GM21515 (cell line): Measurements from ENCODE around the gene RAB11FIP4.

Source experiments
- ATAC-seq: cut with Tn5 transposase; IDR thresholded peaks from one replicate; pipeline ENCODE4 v1.9.1; 2021; ENCODE audit not compliant: unreplicated experiment

The RAB11FIP4 gene

DNA sequence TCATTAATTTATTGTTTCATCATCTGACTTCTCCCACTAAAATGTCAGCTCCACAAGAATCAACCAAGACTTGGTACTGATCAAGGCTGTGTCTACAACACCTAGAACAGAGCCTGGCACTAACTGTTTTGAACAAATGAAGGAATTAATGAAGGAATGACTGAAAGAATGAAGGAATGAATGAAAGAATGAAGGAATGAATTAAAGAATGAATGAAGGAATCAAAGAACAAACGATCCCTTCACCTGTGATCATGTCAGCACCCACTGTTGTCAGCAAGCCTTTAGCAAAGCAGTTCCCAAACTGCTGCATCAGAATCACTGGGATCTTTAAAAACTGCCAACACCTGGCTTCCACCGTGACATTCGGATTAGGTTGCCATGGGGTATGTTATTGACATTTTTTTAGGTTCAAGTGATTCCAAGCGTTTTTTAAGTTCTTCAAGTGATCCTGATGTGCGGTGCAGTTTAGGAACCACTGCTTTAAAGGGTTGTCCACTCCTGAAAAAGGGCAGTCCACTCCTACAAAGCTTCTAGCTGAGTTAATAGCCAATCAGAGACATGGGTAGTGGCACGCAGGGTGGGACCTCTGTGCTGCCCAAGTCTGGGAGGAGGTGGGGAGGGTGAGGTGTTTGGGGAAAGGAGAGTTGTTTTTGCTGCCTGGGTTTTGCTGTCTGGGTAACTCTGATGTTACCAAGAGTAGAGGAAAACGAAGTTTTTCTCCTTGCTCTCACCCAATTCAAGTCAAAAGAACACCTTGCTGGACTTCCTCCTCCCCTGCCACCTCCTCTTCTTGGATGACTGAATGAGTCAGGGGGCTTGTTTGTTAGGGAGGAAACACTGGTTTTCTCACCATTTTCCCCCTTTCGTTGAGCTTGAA, 89.7 kb downstream of the RAB11FIP4 start:
- no peak for ATAC-seq

- no peak for ATAC-seq
These were observed 90.3 kb downstream of the RAB11FIP4 start for GRCh38 chr17:31481783-31482081.

- ATAC-seq, result no peak
These were observed 93.3 kb downstream of the RAB11FIP4 start for GRCh38 chr17:31484821-31485220.

DNA sequence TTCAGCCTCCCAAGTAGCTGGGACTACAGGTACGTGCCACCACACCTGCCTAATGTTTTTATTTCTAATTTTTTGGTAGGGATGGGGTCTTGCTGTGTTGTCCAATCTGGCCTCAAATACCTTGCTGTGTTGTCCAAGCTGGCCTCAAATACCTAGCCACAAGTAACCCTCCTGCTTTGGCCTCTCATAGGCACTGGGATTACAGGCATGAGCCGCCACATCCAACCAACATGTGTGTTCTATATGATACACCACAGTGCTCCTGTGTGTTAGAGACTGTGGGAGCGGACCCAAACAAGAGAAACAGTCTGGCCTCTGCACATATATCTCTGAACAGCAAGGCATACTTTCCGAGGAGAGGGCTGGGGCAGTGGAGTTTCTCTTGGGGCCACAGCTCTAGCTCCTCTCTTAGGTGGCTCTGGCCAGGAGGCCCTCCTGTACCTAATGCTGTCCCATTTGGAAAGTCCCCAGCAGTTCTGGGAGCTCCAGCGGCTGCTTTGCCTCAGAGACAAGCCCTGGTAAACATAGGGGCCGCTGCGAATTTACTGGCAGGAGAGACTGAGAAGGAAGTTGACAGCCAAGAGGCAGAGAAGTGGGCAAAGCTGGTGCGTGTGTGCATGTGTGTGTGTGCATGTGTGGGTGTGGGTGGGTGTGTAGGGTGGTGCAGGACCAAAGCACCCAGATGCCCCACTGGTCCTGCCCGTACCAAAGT, 95.0 kb downstream of the RAB11FIP4 start:
- ATAC-seq, result no peak

GRCh38 chr17:31487063-31487647, 95.7 kb downstream of the RAB11FIP4 start:
- no peak for ATAC-seq

GRCh38 chr17:31487648-31488263, 96.3 kb downstream of the RAB11FIP4 start:
- peak; percentile 71 for ATAC-seq

- ATAC-seq, result peak; percentile 23
These were observed 96.9 kb downstream of the RAB11FIP4 start for GRCh38 chr17:31488264-31488981.

- no peak for ATAC-seq
These were observed 97.5 kb downstream of the RAB11FIP4 start for GRCh38 chr17:31488982-31489294.

DNA sequence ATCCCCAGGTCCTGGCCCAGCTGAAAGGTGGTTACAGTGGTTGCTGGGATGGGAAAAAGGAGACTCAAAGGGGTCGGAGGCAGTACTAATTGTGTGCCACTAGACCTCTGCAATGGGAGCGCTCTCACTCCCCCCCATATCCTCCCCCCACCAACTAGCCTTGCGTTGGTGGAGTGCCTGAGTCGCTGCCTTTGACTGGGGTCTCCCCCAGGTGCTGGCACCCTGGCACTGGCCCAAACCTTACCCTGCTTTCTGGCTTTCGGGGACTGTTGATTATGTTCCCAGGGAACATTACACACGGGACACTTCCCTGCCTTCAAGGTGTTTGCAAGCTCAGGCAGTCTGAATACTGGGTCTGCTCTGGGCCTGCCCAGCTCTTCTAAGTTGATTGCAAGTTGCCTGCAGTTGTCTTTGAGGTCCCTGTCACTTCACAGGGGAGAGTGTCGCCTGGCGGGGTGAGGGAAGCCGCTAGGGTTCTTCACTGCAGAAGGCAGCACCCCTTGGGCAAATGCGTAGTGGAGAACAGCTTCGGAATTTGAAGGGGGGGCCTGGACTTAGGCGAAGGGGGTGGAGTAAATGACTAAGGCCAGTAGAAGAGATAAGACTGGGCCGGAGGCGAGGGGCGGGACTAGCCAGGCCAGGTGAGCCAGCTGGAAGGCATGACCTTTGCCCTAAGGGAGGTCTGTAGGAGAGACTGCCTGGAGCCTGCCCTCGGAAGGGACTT, 98.0 kb downstream of the RAB11FIP4 start:
- ATAC-seq, result no peak

- no peak for ATAC-seq
These were observed 98.7 kb downstream of the RAB11FIP4 start for GRCh38 chr17:31490019-31490650.

DNA sequence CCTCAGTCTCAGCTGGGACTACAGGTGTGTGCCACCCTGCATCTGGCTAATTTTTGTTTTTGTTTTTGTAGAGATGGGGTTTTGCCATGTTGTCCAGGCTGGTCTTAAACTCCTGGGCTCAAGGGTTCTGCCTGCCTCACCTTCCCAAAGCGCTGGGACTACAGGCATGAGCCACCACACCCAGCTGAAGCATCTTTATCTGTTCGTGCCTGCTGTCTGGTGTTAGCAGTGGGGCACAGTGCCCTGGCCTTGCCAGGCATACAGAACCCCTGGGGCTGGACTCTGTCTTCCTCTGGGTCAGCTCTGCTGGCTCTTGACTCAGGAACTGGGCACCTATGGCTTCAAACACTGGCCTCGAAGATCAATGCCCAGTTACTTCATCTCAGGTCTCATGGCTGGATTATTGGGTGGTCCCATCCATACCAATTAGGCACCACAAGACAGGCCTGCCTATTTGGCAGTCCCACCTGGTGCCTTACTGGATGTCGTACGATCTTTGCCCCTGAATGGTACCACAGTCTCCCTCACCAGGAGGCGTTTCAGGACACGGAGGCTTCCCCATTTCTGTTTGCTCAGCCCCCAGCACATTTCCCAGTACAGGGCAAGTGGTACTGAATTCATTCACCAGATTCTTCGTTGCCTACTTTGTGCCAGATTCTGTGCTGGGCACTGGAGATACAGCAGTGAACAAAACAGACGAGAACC, 99.3 kb downstream of the RAB11FIP4 start:
- ATAC-seq, result no peak

DNA sequence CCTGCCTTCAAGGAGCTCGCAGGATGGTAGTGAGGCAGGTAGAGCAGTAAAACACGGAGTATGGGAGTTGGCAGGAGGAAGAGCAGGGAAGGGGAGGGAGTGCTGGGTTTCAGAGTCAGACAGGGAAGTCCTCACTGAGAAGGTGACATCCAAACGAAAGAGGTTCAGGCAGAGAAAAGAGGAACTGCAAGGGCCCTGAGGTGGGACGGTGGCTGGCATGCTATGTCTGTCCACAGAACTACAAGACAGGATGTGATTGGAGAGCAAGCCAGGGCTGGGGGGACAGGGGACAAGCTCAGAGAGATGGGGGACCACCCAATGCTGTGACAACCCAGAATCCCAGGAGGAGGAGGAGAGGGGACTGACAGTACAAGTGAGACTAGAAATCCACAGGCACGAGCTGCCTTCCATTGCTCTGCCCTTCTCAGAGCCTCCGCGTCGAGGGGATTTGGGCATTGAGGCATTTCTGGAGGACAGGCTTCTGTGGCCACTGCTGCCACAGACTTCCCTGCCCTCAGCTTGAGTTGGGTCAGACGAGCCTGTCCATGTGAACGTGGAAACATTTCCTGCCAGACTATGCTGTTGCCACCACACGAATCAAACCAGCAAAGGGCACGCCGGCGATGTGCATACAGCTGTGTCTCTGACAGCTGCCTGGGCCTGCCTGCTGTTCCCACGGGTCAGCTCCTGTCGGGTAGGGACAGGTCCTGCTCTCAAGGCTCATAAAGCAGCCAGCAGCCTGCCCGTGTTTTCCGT, 100.1 kb downstream of the RAB11FIP4 start:
- peak; percentile 26 for ATAC-seq

- no peak for ATAC-seq
These were observed 100.7 kb downstream of the RAB11FIP4 start for GRCh38 chr17:31492206-31492605.

DNA sequence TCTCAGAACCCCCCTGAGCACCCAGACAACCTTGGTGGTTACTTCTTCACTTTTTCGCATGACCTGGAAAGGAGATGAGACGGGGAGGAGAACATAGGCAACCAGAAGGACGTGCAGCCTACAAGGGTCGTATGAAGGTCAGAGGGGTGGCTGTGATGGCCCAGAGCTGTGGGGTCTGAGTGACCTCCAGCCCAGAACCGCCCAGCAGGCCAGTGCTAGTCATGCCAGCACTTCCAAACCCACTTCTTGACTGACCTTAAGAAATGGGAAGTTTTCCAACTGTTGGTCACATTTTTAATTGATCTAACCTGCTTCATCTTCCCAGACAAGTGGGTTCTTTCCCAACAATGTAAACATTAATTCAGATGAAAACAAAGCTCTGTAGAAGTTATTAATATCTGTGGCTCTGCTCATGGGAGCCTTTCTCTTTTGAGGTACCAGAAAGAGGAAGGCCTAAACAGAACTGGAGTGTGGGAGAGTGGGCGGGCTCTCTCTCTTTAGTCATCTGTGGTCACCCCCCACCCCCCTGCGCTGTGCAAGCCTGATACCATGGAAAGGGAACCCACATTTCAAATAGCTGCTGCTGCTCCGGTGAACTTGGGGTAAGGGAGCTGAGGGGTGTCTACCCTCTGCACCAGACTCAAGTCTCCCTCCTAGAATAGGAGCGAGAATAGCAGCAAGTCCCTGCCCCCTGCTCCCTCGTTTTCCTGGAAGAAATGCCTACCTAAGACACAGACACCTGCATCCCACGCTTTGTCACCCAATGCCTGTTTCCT, 101.6 kb downstream of the RAB11FIP4 start:
- ATAC-seq, result peak; percentile 38

DNA sequence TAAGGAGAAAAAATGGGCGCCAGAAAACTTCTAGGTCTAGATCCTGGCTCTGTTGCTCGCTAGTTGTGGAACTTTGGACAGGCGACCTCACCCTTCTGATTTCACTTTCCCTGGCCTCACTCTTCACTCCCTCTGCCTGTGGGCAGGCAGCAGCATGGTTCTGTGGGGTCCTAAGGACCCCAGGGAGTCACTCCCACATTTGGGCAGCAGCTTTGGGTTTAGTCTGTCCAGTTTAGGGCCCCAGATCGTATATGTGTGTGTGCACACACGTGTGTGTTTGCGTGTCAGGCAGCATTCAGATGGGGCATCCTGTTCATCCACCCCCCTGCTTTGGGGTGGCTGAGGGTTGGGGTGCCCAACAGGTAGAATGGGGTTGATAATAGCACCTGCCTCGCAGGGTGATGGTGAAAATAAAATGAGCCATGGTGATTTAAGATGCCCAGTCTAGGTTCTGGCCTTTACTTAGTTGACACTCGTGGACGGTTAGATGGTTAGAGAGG, 102.2 kb downstream of the RAB11FIP4 start:
- ATAC-seq, result no peak

DNA sequence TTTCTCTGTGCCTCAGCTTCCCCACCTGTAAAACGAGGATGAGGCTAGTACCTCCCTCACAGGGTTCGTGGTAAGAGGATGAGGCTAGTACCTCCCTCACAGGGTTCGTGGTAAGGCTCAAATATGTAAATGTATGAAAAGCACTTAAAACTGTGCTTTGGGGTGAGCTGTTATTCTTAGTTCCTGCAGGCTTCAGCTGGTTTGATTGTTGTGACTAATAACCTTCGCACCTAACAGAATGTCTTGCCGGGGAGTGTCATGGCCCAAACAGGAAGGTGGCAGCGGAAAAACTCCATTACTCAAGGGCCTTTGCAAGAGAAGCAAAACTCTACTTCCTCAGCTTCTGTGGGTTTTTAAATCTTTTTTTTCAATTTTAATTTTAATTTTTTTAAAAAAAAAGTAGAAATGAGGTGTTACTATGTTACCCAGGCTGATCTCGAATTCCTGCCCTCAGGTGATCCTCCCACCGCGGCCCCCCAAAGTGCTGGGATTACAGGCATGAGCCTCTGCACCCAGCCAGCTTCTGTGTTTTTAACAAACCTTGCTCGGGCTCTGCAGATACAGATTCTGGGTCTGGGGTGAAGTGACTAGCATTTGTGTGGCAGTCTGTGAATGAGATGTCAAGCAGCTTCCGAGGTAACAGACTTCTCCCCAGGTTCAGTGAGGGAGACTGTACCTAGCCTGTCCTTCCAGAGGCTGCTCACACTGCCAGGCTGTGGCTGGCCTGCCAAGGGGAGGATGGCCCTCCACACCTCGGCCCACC, 103.0 kb downstream of the RAB11FIP4 start:
- ATAC-seq, result no peak
